ENCODE results near the gene RABAC1. TPM values are rescaled to one million over a fixed set of nuclear protein-coding genes. Genes with fewer than 3 reads are reported as not detected.

The RABAC1 gene
- total and polyA plus RNA-seq, 2 of the 13 experiments (the other 11 are each of a cell fraction or from before 2014, with no cell fraction given) = 37.4 to 74.0 TPM

GRCh38 chr19:41999878-42000208 lies 40.7 kb upstream of the RABAC1 start:
- H3K9me3 ChIP-seq (ENCODE audit: low read length) = no peaks in the 10 kb centered on the region
- no peak overlapping the region for H3K9ac ChIP-seq (ENCODE audit: insufficient read depth, low read depth, low read length)
- H4K20me1 ChIP-seq (ENCODE audit: insufficient read depth, low read length) = 0 out of 2 replicates have a peak, but pooled peaks cover 8% of the 10 kb centered on the region
- intact Hi-C loops (cut with micrococcal nuclease; ENCODE audit: unreplicated experiment) = loop anchor here (2.0 kb wide), 1 partner anchor 35 kb away; no protein-coding TSS in a partner anchor
- H2AFZ ChIP-seq (ENCODE audit: low read length) = no peak overlapping the region
- no peak overlapping the region for H3K4me3 ChIP-seq (replicated peaks in 1 of 3; ENCODE audit: insufficient read depth in 1 of 3, low read depth in 2 of 3, low read length in 3 of 3)
- H3K79me2 ChIP-seq (ENCODE audit: insufficient read depth, low read length) = no peaks in the 10 kb centered on the region
- H3K27ac ChIP-seq (ENCODE audit: extremely low read length, insufficient read depth, low read length) = no peak overlapping the region
- no peaks in the 10 kb centered on the region for H3K4me1 ChIP-seq (ENCODE audit: insufficient read depth, low read length)
- H3K4me2 ChIP-seq (ENCODE audit: low read depth, low read length) = no peak overlapping the region
- 8% methylated on average over 7 of the region's 7 CpGs for WGBS (ENCODE audit: low lambda C conversion rate)
- peaks cover 8 to 72% of the 10 kb centered on the region in 2 experiments; a peak in 4 of 5 replicates for H3K27me3 ChIP-seq (ENCODE audit: control insufficient read depth in 1 of 2, insufficient read depth in 2 of 2, low read length in 2 of 2)
- ATAC-seq (no peak), DNase-seq (ENCODE audit: low spot score) (no peak), FAIRE-seq (no peak)
- ChIA-PET CTCF (ENCODE audit: low intra/inter-chr PET ratio, low total read pairs) (no interaction called here), POLR2A (no interaction called here)
- no TSS peak for BruUV-seq (replicated peaks)
- no peaks in the 10 kb centered on the region for H3K36me3 ChIP-seq (replicated peaks in 1 of 2; ENCODE audit: control insufficient read depth in 1 of 2, insufficient read depth in 2 of 2, low read length in 2 of 2)
- in situ Hi-C loops (cut with HindIII; ENCODE audit: extremely low pct_ligation_motif_present, low pct_unique_long_range_greater_than_20kb) = no loop called here
- TF ChIP-seq HNRNPK (IDR thresholded peaks at IDR 0.05; ENCODE audit: low read depth, low read length, poor library complexity, severe bottlenecking) = no peak
- TF ChIP-seq ZNF232 (CRISPR knock-in tag; IDR thresholded peaks at IDR 0.05; ENCODE audit: borderline replicate concordance) = no peak
- TF ChIP-seq TCF7 (IDR thresholded peaks at IDR 0.05; ENCODE audit: low read depth) = no peak
- TF ChIP-seq, protein P1, sequence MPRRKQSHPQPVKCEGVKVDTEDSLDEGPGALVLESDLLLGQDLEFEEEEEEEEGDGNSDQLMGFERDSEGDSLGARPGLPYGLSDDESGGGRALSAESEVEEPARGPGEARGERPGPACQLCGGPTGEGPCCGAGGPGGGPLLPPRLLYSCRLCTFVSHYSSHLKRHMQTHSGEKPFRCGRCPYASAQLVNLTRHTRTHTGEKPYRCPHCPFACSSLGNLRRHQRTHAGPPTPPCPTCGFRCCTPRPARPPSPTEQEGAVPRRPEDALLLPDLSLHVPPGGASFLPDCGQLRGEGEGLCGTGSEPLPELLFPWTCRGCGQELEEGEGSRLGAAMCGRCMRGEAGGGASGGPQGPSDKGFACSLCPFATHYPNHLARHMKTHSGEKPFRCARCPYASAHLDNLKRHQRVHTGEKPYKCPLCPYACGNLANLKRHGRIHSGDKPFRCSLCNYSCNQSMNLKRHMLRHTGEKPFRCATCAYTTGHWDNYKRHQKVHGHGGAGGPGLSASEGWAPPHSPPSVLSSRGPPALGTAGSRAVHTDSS (CRISPR knock-in tag; conservative IDR thresholded peaks at IDR 0.05) = no peak
- no peak for TF ChIP-seq HMG20A (CRISPR knock-in tag; IDR thresholded peaks at IDR 0.05; ENCODE audit: borderline replicate concordance)
- TF ChIP-seq, protein P2, sequence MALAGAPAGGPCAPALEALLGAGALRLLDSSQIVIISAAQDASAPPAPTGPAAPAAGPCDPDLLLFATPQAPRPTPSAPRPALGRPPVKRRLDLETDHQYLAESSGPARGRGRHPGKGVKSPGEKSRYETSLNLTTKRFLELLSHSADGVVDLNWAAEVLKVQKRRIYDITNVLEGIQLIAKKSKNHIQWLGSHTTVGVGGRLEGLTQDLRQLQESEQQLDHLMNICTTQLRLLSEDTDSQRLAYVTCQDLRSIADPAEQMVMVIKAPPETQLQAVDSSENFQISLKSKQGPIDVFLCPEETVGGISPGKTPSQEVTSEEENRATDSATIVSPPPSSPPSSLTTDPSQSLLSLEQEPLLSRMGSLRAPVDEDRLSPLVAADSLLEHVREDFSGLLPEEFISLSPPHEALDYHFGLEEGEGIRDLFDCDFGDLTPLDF (CRISPR knock-in tag; IDR thresholded peaks at IDR 0.05) = no peak
- TF ChIP-seq ZNF709 (CRISPR knock-in tag; IDR thresholded peaks at IDR 0.05) = no peak
- no peak for TF ChIP-seq TOE1 (CRISPR knock-in tag; IDR thresholded peaks at IDR 0.05)
- TF ChIP-seq ZNF414 (CRISPR knock-in tag; IDR thresholded peaks at IDR 0.05) = no peak
- TF ChIP-seq SNAPC4 (CRISPR knock-in tag; IDR thresholded peaks at IDR 0.05) = no peak
- TF ChIP-seq, protein P3, sequence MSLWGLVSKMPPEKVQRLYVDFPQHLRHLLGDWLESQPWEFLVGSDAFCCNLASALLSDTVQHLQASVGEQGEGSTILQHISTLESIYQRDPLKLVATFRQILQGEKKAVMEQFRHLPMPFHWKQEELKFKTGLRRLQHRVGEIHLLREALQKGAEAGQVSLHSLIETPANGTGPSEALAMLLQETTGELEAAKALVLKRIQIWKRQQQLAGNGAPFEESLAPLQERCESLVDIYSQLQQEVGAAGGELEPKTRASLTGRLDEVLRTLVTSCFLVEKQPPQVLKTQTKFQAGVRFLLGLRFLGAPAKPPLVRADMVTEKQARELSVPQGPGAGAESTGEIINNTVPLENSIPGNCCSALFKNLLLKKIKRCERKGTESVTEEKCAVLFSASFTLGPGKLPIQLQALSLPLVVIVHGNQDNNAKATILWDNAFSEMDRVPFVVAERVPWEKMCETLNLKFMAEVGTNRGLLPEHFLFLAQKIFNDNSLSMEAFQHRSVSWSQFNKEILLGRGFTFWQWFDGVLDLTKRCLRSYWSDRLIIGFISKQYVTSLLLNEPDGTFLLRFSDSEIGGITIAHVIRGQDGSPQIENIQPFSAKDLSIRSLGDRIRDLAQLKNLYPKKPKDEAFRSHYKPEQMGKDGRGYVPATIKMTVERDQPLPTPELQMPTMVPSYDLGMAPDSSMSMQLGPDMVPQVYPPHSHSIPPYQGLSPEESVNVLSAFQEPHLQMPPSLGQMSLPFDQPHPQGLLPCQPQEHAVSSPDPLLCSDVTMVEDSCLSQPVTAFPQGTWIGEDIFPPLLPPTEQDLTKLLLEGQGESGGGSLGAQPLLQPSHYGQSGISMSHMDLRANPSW (CRISPR knock-in tag; IDR thresholded peaks at IDR 0.05; ENCODE audit: borderline replicate concordance) = no peak
- no peak for TF ChIP-seq SP140L (CRISPR knock-in tag; IDR thresholded peaks at IDR 0.05; ENCODE audit: borderline replicate concordance)
- no peak for TF ChIP-seq MED13 (CRISPR knock-in tag; IDR thresholded peaks at IDR 0.05)

All from HepG2 (cell line).